Suprapubic skin (tissue), 3 donors: Measurements from ENCODE around the gene TMEM258.

Experiments used
- POLR2AphosphoS5 ChIP-seq, 3 donors: sonication (generic); formaldehyde crosslinking; IDR thresholded peaks; one replicate each; pipeline ENCODE4 v1.6.1; 2017; ENCODE audit warnings: antibody characterized with exemption in 3 of 3
- TF ChIP-seq, protein P1 (sequence below), 2 donors: fragments of 200-600 bp in 1 of 2; fragments of 450-650 bp in 1 of 2; sonication (generic) in 1 of 2; IDR thresholded peaks; one replicate each; pipeline ENCODE4 v1.5.1; 2016 to 2019; ENCODE audit warnings: antibody characterized with exemption in 2 of 2, mild to moderate bottlenecking in 1 of 2, moderate library complexity in 1 of 2

DNA sequence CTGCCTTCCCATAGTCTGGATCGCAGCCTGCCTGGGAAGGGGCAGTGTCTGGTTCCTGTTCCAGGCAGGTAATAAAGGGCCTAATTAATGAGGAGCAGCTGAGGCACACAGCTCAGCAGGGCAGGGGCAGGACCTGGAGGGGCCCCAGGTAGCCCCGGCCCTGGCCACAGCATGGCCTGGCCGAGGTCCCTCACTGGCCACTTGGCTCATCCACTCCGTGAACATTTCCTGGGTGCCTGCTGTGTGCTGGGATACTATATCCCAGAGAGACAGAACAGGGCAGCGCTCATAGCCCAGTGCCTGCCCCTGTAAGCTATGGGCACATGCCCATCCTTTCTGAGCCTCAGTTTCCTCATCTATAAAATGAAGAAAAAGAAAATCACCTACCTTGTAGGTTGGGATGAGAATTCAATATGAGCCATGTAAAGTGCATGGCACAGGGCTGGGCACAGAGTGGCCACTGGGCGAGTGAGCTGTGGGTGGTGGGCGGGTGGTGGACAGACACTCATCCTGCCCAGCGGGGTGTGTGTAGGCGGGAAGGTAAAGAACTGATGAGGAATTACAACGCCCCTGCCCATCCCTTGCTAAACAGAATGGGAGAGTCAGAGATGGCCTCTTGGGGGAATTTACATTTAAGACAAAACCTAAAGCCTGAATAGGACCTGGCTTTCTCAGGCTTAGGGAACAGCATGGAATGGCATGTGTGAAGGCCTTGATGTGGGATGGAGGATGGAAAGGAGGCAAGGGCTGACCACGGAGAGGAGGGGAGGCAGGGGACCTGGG is 30.8 kb downstream of the TMEM258 start:
- TF ChIP-seq, protein P1, sequence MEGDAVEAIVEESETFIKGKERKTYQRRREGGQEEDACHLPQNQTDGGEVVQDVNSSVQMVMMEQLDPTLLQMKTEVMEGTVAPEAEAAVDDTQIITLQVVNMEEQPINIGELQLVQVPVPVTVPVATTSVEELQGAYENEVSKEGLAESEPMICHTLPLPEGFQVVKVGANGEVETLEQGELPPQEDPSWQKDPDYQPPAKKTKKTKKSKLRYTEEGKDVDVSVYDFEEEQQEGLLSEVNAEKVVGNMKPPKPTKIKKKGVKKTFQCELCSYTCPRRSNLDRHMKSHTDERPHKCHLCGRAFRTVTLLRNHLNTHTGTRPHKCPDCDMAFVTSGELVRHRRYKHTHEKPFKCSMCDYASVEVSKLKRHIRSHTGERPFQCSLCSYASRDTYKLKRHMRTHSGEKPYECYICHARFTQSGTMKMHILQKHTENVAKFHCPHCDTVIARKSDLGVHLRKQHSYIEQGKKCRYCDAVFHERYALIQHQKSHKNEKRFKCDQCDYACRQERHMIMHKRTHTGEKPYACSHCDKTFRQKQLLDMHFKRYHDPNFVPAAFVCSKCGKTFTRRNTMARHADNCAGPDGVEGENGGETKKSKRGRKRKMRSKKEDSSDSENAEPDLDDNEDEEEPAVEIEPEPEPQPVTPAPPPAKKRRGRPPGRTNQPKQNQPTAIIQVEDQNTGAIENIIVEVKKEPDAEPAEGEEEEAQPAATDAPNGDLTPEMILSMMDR (IDR thresholded peaks at IDR 0.05) = no peak
- TF ChIP-seq POLR2AphosphoS5 (IDR thresholded peaks at IDR 0.05) = no peak
